ENCODE measurements around the gene NHLRC2. TPM values are rescaled to one million over a fixed set of nuclear protein-coding genes. Genes with fewer than 3 reads are reported as not detected.

Gene NHLRC2
- total RNA-seq, 2 donors from 2014 or later: 55.5 to 67.5 TPM

GRCh38 chr10:113854761-113855588 is 514 bp downstream of the NHLRC2 start:
- peak; percentile 79 to 82 for ATAC-seq
- intact Hi-C loops (cut with DNase I): loop anchor here (5.0 to 10.0 kb wide), 3 partner anchors 37 to 192 kb away; partner anchors contain the start of gene ADRB1 (in 1 of the 2)

DNA sequence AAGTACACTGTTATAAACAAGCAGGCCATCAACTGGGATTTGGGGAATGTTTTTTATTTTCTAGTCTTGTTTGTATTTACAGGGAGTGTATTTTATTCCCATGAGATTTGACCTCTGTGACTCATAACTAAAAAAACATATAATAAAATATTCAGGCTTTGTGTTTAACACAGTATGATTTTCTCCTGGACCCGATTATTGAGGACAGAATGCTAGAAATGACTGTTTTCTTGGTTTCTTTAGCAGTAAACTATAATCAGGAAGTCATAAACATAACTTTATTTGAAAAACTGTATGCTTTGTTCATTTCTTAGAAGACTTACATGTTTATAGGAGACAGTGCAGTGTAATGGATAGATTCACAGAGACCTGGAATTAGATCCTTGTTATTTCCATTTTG is 2.1 kb downstream of the NHLRC2 start:
- DNase-seq (no peak), ATAC-seq (no peak)
- intact Hi-C loops (cut with DNase I): loop anchor here (5.0 to 10.0 kb wide), 3 partner anchors 36 to 191 kb away; partner anchors contain the start of gene ADRB1 (in 1 of the 2)

More at GRCh38 chr10:113854761-113855588, 514 bp downstream of the NHLRC2 start:
- peak; percentile 73 for DNase-seq

DNA sequence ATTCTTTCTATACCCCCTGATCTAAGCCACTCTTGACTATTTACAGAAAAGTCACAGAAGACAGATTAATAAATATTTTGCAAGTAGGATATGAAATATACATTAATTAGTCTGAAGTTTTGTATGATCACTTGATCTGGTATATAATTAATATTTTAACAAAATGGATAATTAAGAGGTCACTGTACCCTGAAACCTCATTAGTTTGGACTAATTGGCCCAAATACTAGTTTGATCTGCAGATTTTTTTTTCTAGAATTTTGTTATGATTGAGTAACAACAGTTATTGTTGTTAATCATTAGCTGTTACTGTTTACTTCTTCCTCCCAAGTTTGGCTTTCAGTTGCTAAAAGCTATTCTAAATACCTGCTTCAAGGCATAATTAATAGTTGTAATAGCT is 2.7 kb downstream of the NHLRC2 start:
- intact Hi-C loops (cut with DNase I): loop anchor here (5.0 to 10.0 kb wide), 3 partner anchors 35 to 190 kb away; partner anchors contain the start of gene ADRB1 (in 1 of the 2)
- DNase-seq: no peak
- ATAC-seq: no peak

DNA sequence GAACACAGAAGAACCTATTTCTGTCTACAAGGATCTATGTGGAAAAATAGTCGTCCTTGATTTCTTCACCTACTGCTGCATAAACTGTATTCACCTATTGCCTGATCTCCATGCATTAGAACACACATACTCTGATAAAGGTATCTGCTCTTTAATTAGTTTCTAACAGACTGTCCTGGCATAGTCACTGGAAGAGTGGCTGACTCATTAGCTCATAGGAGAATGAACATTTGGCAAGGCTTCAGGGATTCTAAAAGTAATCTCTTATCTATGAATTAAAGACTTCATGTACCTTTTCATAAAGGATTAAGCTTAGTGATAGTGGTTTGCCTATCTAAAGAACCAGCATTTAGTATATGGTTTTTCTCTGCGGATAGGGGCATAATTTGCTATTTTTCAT is 4.1 kb downstream of the NHLRC2 start:
- DNase-seq (no peak), ATAC-seq (peak; percentile 10 to 17)
- intact Hi-C loops (cut with DNase I): loop anchor here (5.0 to 10.0 kb wide), 3 partner anchors 34 to 189 kb away; partner anchors contain the start of gene ADRB1 (in 1 of the 2)

- DNase-seq (no peak), ATAC-seq (no peak)
- intact Hi-C loops (cut with DNase I): loop anchor here (5.0 to 10.0 kb wide), 3 partner anchors 33 to 188 kb away; partner anchors contain the start of gene ADRB1 (in 1 of the 2)
These were observed 4.8 kb downstream of the NHLRC2 start for GRCh38 chr10:113859261-113859660.

- intact Hi-C loops (cut with DNase I): no loop called here
- no peak for DNase-seq
- no peak for ATAC-seq
These were observed 11.4 kb downstream of the NHLRC2 start for GRCh38 chr10:113865901-113866300.

DNA sequence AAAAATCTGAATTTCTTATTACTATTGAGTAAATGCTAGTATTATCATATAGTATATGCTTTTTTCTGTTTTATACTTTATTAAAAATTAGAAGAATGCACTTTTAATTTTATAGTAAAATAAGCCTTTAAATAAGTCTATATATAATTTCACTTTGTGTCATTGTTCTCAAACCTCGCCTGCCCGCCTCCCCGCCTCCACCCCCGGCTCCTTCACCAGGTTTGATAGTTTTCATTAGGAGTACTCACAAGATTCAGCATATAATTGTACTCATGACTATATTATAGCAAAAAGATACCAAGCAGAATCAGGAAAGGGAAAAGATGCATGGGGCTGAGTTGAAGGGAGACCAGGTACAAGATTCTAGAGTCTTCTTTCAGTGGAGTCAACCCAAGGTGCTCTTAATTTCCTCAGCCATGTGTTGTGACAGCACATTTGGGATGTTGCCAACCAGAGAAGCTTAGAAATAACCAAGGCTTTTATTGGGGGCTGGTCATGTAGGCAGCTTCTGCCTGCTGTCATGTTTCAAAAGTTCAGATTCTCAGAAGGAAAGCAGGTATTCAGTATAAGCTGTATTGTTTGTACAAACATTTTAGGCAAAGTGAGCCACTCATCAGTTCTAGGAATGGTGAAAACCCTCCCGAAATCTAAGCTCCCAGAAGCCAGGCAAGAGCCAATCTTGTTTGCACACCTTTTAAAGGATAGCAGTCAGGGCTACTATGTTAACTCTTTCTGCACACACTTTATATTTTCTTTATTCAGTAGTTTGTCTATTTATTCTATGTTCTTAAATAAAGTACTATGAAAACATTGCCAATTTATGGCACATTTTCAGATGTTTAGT is 12.3 kb downstream of the NHLRC2 start:
- intact Hi-C loops (cut with DNase I): no loop called here
- ATAC-seq (no peak), DNase-seq (no peak)

DNA sequence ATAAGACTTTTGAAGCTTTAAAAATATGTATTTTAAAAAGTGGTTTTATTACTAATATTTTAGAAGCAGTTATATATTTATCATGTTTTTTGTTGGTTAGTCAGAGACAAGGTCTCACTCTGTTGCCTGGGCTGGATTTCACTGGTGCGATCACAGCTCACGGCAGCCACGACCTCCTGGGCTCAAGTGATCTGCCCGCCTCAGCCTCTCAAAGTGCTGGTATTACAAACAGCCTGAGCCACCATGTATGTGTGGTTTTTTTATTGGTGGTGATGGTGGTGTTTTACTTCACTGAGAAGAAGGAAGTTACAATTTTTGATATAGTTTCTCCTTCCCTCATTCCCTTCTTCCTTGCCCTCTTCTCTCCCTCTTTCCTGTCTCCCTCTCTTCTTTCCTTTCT is 13.4 kb downstream of the NHLRC2 start:
- no peak for DNase-seq
- no peak for ATAC-seq
- intact Hi-C loops (cut with DNase I): no loop called here

DNA sequence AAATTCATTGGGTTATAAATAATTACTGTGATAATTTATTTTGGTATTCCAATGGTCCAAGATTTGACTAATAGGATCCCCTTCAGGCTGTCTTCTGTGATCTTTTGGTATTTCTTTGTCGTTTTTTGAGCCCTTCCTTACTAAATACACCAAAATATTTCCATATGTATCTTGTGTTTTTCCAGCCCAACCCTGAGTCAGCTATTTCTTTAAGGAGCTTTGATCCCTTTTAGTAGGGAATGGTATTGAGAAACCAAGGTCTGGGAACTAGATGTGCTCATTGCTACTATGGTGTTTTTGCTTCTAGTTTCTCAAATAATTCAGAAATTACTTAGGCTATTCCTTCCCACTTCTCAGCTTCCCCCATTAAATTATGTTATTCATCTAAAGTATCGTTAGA is 15.3 kb downstream of the NHLRC2 start:
- intact Hi-C loops (cut with DNase I): no loop called here
- no peak for ATAC-seq
- no peak for DNase-seq

DNA sequence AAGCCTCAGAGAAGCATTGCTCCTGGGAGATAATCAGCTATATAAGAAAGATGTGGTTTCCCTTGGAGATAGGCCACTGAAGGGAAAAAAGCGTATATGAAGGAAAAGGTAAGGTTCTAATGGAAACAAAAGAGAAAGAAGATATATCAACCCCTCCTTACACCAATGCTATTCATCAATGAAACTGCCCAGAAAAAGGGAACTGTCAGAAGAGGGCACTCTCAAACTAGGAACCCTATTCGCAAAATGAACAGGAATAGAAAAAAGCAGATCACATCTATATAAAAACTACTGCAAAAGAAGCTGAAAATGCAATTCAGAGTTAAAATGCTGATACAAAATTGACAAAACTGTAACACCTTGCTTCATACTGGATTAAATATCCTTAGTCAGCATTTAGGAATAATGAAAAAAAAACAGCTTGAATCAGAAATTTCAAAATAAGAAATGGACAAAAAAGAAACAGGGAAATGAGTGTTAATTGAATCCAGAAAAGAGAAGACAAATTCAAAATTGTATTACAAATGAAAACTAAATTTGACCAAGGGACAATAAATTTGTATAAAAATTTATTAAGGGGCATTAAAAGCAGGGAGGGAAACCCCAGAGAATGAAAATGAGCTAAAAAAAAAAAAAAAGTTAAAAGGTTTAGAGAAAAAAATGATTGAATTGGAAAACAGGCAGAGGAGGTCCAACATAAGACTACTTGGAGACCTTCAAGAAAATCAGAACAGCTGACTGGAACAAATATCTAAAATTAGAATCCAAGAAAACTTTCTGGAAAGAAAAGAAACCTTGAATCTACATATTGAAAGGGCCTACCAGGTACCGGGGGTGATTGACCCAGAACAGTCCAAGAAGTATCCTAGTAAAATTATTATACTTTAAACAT is 17.9 kb downstream of the NHLRC2 start:
- ATAC-seq (no peak), DNase-seq (no peak)
- intact Hi-C loops (cut with DNase I): no loop called here

DNA sequence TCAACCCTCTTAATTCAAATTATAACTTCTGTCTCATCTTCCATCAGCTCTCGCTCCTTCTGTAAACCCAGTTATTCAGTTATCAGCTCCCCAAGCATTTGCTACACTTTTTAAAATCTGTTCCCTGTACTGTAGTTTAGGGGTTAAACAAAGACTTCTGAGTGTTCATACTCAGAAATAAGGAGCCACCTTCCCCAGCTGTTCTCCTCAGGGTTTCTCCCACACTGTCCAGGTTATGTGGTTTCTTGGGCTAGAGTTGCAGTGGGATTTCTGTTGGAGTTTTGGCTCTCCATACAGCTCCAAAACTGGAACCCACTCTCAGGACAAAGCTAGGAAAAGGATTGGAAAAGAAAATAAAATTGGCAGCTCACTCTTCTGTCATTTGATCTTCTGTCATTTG is 20.8 kb downstream of the NHLRC2 start:
- DNase-seq (no peak), ATAC-seq (no peak)
- intact Hi-C loops (cut with DNase I): no loop called here

- intact Hi-C loops (cut with DNase I): no loop called here
- no peak for ATAC-seq
- DNase-seq: no peak
These were observed 22.0 kb downstream of the NHLRC2 start for GRCh38 chr10:113876461-113876860.

DNA sequence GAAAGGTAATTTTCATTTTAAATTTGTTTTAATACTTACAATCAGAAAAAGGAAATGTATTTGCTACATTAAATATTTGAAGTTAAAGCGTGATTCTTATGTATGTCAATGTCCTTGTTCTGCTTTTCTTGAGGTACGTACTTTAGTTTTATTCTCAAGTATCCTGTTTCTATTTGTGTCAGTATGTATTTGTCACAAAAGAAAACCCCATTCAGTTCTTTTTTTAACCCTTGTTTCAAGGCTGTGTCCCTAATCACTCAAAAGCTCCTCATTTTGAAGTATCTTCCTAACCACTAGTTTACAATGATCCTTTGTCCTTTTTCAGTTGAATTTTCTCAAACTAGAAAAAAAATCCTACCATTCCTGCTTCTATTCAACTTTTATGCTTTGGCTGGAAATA is 25.2 kb downstream of the NHLRC2 start:
- no peak for ATAC-seq
- intact Hi-C loops (cut with DNase I): no loop called here

DNA sequence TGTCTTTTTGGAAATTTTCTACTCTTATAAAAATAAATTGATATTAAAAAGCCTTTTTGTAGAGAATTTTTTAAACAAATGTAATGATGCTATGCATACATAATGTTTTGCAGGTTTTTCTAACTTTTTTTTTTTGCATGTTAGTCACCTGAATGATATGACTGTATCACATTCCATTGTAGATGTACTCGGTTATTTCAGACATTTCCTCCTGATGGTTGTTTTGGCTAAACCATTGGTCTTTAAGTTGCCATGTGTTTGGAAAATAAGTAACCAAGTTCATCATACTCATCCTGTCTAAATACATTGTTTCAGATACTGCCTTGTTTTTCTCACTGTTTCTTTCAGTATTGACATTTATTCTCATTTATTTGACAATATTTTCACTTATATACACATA is 25.8 kb downstream of the NHLRC2 start:
- no peak for DNase-seq
- no peak for ATAC-seq

More for the DNA sequence above, 25.2 kb downstream of the NHLRC2 start:
- no peak for DNase-seq

DNA sequence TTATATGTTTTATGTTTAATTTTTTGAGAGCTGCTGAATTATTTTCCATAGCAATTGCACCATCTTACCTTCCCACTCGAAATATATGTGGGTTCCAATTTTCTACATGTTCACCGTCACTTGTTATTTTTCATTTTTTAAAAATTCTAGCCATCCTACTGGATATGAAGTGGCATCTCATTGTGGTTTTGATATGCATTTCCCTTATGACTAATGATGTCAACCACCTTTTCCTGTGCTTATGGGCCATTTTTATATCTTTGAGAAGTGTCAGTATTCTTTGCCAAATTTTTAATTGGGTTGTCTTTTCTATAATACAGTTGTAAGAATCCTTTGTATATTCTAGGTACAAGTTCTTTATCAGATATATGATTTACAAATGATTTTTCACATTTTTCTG is 27.8 kb downstream of the NHLRC2 start:
- intact Hi-C loops (cut with DNase I): no loop called here
- ATAC-seq: no peak
- DNase-seq: no peak

More for the DNA sequence above, 25.8 kb downstream of the NHLRC2 start:
- intact Hi-C loops (cut with DNase I): no loop called here

GRCh38 chr10:113889911-113890310 is 35.5 kb downstream of the NHLRC2 start:
- intact Hi-C loops (cut with DNase I): loop anchor here in 1 of 2 donors (5.0 kb wide), 1 partner anchor 33 kb away; no protein-coding TSS in a partner anchor
- peak in 1 of 2 donors; percentile 20 for ATAC-seq
- no peak for DNase-seq

DNA sequence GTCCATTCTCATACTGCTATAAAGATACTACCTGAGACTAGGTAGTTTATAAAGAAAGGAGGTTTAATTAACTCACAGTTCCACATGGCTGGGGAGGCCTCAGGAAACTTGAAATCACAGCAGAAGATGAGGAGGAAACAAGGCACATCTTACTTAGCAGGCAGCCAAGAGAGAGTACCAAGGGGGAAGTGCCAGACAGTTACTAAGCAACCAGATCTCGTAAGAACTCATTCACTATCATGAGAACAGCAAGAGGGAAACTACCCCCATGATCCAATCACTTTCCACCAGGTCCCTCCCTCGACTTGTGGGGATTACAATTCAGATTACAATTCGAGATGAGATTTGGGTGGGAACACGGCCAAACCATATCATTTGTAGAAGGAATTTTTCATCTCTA is 36.3 kb downstream of the NHLRC2 start:
- DNase-seq (no peak), ATAC-seq (no peak)
- intact Hi-C loops (cut with DNase I): loop anchor here in 1 of 2 donors (5.0 kb wide), 1 partner anchor 33 kb away; no protein-coding TSS in a partner anchor

DNA sequence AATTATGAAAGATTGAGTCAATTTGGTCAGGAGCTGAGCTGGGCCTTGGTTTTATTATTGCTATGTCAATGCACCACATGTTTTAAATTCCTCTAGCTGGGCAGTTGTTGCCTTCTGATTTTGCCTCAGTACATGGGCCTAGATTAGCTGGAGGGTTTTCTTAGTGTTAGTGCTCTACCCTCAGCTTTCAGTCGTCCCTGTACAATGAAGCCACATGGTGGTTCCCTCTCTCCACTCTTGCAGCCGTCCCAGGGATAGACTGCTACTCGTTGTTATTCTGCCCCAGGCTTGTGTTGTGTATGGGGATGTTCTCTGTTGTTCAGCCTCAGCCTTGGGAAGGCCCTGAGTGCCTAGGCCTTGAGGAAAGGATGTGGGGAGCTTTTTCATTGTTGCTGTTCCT is 37.0 kb downstream of the NHLRC2 start:
- ATAC-seq (peak; percentile 52 to 80), DNase-seq (no peak)
- intact Hi-C loops (cut with DNase I): loop anchor here in 1 of 2 donors (5.0 kb wide), 1 partner anchor 34 kb away; no protein-coding TSS in a partner anchor

Data from left cardiac atrium (tissue), 4 donors.